ENCODE results near the gene TMEM204.

DNA sequence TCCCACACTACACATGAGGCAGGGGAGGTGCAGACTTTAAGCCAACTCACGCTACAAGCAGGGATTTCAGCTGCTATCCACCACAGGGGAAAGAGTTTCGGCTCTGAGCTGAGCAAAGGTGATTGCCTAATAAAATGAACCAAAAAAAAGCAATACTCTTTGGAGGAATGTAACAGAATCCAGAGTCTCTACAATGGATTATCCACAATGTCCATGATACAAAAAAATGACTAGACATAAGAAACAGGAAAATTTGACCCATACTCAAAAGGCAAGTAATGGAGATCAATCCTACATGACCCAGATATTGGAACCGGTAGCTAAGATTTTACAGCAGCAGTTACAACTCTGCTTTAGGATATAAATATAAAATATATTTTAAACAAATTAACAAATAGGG lies 19.0 kb upstream of the TMEM204 start:
- TF ChIP-seq, protein P1, sequence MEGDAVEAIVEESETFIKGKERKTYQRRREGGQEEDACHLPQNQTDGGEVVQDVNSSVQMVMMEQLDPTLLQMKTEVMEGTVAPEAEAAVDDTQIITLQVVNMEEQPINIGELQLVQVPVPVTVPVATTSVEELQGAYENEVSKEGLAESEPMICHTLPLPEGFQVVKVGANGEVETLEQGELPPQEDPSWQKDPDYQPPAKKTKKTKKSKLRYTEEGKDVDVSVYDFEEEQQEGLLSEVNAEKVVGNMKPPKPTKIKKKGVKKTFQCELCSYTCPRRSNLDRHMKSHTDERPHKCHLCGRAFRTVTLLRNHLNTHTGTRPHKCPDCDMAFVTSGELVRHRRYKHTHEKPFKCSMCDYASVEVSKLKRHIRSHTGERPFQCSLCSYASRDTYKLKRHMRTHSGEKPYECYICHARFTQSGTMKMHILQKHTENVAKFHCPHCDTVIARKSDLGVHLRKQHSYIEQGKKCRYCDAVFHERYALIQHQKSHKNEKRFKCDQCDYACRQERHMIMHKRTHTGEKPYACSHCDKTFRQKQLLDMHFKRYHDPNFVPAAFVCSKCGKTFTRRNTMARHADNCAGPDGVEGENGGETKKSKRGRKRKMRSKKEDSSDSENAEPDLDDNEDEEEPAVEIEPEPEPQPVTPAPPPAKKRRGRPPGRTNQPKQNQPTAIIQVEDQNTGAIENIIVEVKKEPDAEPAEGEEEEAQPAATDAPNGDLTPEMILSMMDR (IDR thresholded peaks at IDR 0.05): no peak
- TF ChIP-seq POLR2A (IDR thresholded peaks at IDR 0.05): no peak

Data from lower leg skin (tissue), 3 donors.